LNCaP clone FGC (cell line): ENCODE results near the gene ABHD17B.

Experiments
- DNase-seq: peaks from one replicate; pipeline ENCODE4 v3.0.0-alpha.2; 2011; ENCODE audit warnings: low read depth
- H3K4me3 ChIP-seq: 2 replicates; pipeline ENCODE4 v1.5.1; 2011; ENCODE audit warnings: mild to moderate bottlenecking, low read depth, low read length, control low read depth
- CTCF ChIP-seq: IDR thresholded peaks from 2 replicates; pipeline ENCODE4 v1.5.1; 2012; ENCODE audit warnings: mild to moderate bottlenecking; ENCODE audit not compliant: control insufficient read depth, insufficient read depth; ENCODE audit errors: extremely low read depth

The ABHD17B gene

DNA sequence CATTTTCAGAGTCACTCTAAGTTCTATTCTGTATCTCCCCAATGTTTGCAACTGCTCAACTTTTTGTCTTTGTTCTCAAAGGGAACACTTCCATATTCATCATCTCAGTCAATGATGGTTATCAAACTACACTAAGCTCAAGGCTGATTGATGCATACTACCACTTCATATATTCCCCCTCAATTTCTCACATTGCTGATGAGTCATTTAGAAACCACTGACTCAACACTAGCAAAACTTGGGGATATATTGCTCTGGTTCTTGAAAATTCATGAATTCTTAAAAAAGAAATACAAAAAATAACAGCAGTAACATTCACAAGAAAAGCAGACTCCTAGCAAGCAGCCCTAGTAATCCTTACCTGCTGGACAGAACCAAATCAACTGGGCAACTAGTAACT, 52.2 kb downstream of the ABHD17B start:
- H3K4me3 ChIP-seq = no peak overlapping the region
- TF ChIP-seq CTCF = no peak
- DNase-seq = no peak

GRCh38 chr9:71858102-71858798, 52.7 kb downstream of the ABHD17B start:
- no peak for TF ChIP-seq CTCF
- no peak overlapping the region for H3K4me3 ChIP-seq
- no peak for DNase-seq

GRCh38 chr9:71857159-71857558, 53.8 kb downstream of the ABHD17B start:
- TF ChIP-seq CTCF = no peak
- DNase-seq = no peak
- H3K4me3 ChIP-seq = no peak overlapping the region

DNA sequence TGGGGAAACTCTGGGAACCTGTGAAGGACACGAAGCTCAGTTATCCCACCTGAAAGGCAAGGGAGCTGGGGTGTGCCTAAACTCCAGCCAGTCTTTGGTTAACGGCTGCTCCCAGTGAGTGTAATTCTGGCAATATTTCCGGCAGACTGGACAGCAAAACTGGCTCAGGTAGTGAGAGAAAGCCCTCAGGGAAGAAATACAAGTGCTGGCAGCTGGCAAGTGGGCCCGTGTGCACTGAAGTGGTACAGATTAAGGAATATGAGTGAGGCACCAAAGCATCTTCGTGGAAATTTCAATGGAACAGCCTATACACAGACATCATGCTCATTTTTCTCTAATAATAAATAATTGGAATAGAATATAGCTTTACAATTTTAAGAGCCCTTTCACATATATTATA, 56.2 kb downstream of the ABHD17B start:
- no peak for TF ChIP-seq CTCF
- no peak for DNase-seq
- H3K4me3 ChIP-seq = no peak overlapping the region

DNA sequence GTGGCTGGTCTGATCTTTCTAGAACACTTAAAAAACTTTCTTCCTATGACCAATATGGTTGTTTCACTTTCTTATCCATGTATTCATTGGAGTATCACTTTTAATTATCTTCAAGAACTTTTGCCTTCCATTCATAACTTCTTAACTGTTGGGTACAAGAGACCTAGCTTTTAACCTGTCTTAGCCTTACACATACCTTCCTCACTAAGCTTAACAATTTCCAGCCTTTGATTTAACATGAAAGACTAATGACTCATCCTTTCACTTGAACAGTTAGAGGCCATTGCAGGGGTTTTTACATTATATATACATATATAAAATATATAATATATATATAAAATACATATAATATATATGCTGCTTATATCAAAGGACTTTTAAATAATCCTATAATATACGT, 57.9 kb downstream of the ABHD17B start:
- no peak overlapping the region for H3K4me3 ChIP-seq
- no peak for DNase-seq
- no peak for TF ChIP-seq CTCF

- no peak for DNase-seq
- TF ChIP-seq CTCF = no peak
- no peak overlapping the region for H3K4me3 ChIP-seq
Observed at GRCh38 chr9:71850996-71851395, 60.0 kb downstream of the ABHD17B start.

DNA sequence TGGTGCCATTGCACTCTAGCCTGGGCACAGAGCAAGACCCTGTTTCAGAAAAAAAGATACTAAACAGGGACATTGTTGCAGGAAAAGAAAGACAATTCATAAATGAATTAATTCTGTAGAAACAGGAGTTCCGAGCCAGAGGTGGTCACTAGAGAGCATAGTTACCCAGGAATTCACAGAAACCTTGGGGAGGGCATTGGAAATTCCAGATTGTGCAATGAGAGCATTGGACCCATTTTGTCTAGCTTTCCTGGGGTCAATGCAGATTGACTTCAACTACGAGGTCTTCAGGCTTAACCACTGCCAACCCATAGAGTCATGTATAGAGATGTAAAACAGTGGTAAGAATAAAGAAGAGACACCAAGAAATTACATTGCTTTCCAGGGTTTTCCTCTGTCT, 63.1 kb downstream of the ABHD17B start:
- no peak for TF ChIP-seq CTCF
- DNase-seq = no peak
- no peak overlapping the region for H3K4me3 ChIP-seq
